ENCODE data around the gene ADAMTSL4.

The ADAMTSL4 gene

GRCh38 chr1:150548632-150549495 lies at the start of gene ADAMTSL4:
TSS of gene ADAMTSL4 (plus strand) at chr1:150549408. CDS start at chr1:150552289, 2,881 bp downstream.
- Mint-ChIP-seq H3K4me1 (peaks cover 35% of the 10 kb centered on the region), H3K9me3 (no peaks in the 10 kb centered on the region), H3K27ac (no peak within 1 kb of the TSS), H3K4me3 (peak within 1 kb of the TSS; percentile 74), H3K27me3 (peaks cover 78% of the 10 kb centered on the region), H3K36me3 (no peaks in the 10 kb centered on the region)
- peak; percentile 58 for DNase-seq
- CTCF ChIA-PET, result interaction anchor here (0.6 to 1.2 kb wide), 3 partner anchors 12 to 432 kb away, joined by 3 to 6 read pairs (median 3); partner anchors contain the start of gene MCL1

- Mint-ChIP-seq H3K9me3 (no peaks in the 10 kb centered on the region), H3K27ac (no peak overlapping the region), H3K27me3 (no peaks in the 10 kb centered on the region), H3K4me1 (peaks cover 9% of the 10 kb centered on the region), H3K4me3 (no peak overlapping the region), H3K36me3 (peaks cover 31% of the 10 kb centered on the region)
- DNase-seq, result no peak
- CTCF ChIA-PET, result no interaction called here
These were observed 43.8 kb upstream of the ADAMTSL4 start for GRCh38 chr1:150505431-150505830.

- no peak for DNase-seq
- Mint-ChIP-seq H3K27me3 (no peaks in the 10 kb centered on the region), H3K36me3 (peaks cover 25% of the 10 kb centered on the region), H3K4me3 (no peak within 1 kb of the TSS), H3K4me1 (peaks cover 9% of the 10 kb centered on the region), H3K9me3 (no peaks in the 10 kb centered on the region), H3K27ac (no peak within 1 kb of the TSS)
- CTCF ChIA-PET, result no interaction called here
These were observed 41.0 kb upstream of the ADAMTSL4 start, which contains the start of gene ECM1 for GRCh38 chr1:150507912-150508864. TSS of gene ECM1 (plus strand) at chr1:150508109. CDS start at chr1:150508210, 101 bp downstream.

- no peaks in the 10 kb centered on the region for H3K9me3 Mint-ChIP-seq
- no peak overlapping the region for H3K27ac Mint-ChIP-seq
- CTCF ChIA-PET, result interaction anchor here (1.0 kb wide), 1 partner anchor 20 kb away, joined by 3 read pairs; no protein-coding TSS in a partner anchor
- H3K36me3 Mint-ChIP-seq, result peaks cover 23% of the 10 kb centered on the region
- DNase-seq, result no peak
- no peak overlapping the region for H3K4me3 Mint-ChIP-seq
- H3K27me3 Mint-ChIP-seq, result no peaks in the 10 kb centered on the region
- peaks cover 13% of the 10 kb centered on the region for H3K4me1 Mint-ChIP-seq
These were observed 40.2 kb upstream of the ADAMTSL4 start for GRCh38 chr1:150508982-150509381.

GRCh38 chr1:150511551-150511950 lies 37.7 kb upstream of the ADAMTSL4 start:
- CTCF ChIA-PET, result no interaction called here
- no peak overlapping the region for H3K4me3 Mint-ChIP-seq
- H3K9me3 Mint-ChIP-seq, result no peaks in the 10 kb centered on the region
- peaks cover 4% of the 10 kb centered on the region for H3K27me3 Mint-ChIP-seq
- no peak overlapping the region for H3K27ac Mint-ChIP-seq
- peaks cover 34% of the 10 kb centered on the region for H3K4me1 Mint-ChIP-seq
- peaks cover 9% of the 10 kb centered on the region for H3K36me3 Mint-ChIP-seq
- DNase-seq, result no peak

GRCh38 chr1:150511985-150512660 lies 37.1 kb upstream of the ADAMTSL4 start:
- peaks cover 4% of the 10 kb centered on the region for H3K27me3 Mint-ChIP-seq
- no peak for DNase-seq
- H3K36me3 Mint-ChIP-seq, result peaks cover 4% of the 10 kb centered on the region
- H3K27ac Mint-ChIP-seq, result no peak overlapping the region
- H3K4me1 Mint-ChIP-seq, result peaks cover 38% of the 10 kb centered on the region
- no peak overlapping the region for H3K4me3 Mint-ChIP-seq
- CTCF ChIA-PET, result no interaction called here
- H3K9me3 Mint-ChIP-seq, result no peaks in the 10 kb centered on the region

GRCh38 chr1:150512846-150513245 lies 36.4 kb upstream of the ADAMTSL4 start:
- CTCF ChIA-PET, result no interaction called here

GRCh38 chr1:150513351-150513791 lies 35.8 kb upstream of the ADAMTSL4 start:
- CTCF ChIA-PET, result interaction anchor here (0.6 to 1.0 kb wide), 4 partner anchors 43 to 483 kb away, joined by 3 to 6 read pairs (median 3); no protein-coding TSS in a partner anchor
- no peaks in the 10 kb centered on the region for H3K9me3 Mint-ChIP-seq
- H3K27me3 Mint-ChIP-seq, result peaks cover 4% of the 10 kb centered on the region
- no peak overlapping the region for H3K27ac Mint-ChIP-seq
- H3K4me1 Mint-ChIP-seq, result peaks cover 33% of the 10 kb centered on the region
- no peaks in the 10 kb centered on the region for H3K36me3 Mint-ChIP-seq
- DNase-seq, result no peak
- H3K4me3 Mint-ChIP-seq, result no peak overlapping the region

More at GRCh38 chr1:150512846-150513245, 36.4 kb upstream of the ADAMTSL4 start:
- no peak overlapping the region for H3K4me3 Mint-ChIP-seq
- peaks cover under 1% of the 10 kb centered on the region for H3K36me3 Mint-ChIP-seq
- DNase-seq, result no peak
- peaks cover 4% of the 10 kb centered on the region for H3K27me3 Mint-ChIP-seq
- H3K9me3 Mint-ChIP-seq, result no peaks in the 10 kb centered on the region
- no peak overlapping the region for H3K27ac Mint-ChIP-seq
- H3K4me1 Mint-ChIP-seq, result peaks cover 38% of the 10 kb centered on the region

- H3K9me3 Mint-ChIP-seq, result no peaks in the 10 kb centered on the region
- H3K4me1 Mint-ChIP-seq, result peaks cover 33% of the 10 kb centered on the region
- CTCF ChIA-PET, result interaction anchor here (0.8 to 3.6 kb wide), 4 partner anchors 18 to 482 kb away, joined by 3 to 24 read pairs (median 4); no protein-coding TSS in a partner anchor
- H3K36me3 Mint-ChIP-seq, result no peaks in the 10 kb centered on the region
- peak overlapping the region; percentile 85 for H3K4me3 Mint-ChIP-seq
- DNase-seq, result no peak
- no peak overlapping the region for H3K27ac Mint-ChIP-seq
- H3K27me3 Mint-ChIP-seq, result peaks cover 4% of the 10 kb centered on the region
These were observed 34.9 kb upstream of the ADAMTSL4 start for GRCh38 chr1:150514260-150514659.

- H3K4me3 Mint-ChIP-seq, result peak overlapping the region; percentile 85
- DNase-seq, result no peak
- peak overlapping the region; percentile 83 for H3K27ac Mint-ChIP-seq
- peaks cover 33% of the 10 kb centered on the region for H3K4me1 Mint-ChIP-seq
- CTCF ChIA-PET, result interaction anchor here (0.6 to 3.6 kb wide), 3 partner anchors 17 to 259 kb away, joined by 3 to 24 read pairs (median 18); partner anchors contain the start of gene CA14
- no peaks in the 10 kb centered on the region for H3K36me3 Mint-ChIP-seq
- no peaks in the 10 kb centered on the region for H3K9me3 Mint-ChIP-seq
- H3K27me3 Mint-ChIP-seq, result peaks cover 4% of the 10 kb centered on the region
These were observed 34.3 kb upstream of the ADAMTSL4 start for GRCh38 chr1:150514913-150515327.

- peaks cover 33% of the 10 kb centered on the region for H3K4me1 Mint-ChIP-seq
- peak; percentile 94 for DNase-seq
- H3K36me3 Mint-ChIP-seq, result no peaks in the 10 kb centered on the region
- no peaks in the 10 kb centered on the region for H3K9me3 Mint-ChIP-seq
- peak within 1 kb of the TSS; percentile 85 for H3K4me3 Mint-ChIP-seq
- peaks cover 4% of the 10 kb centered on the region for H3K27me3 Mint-ChIP-seq
- CTCF ChIA-PET, result interaction anchor here (0.6 to 3.6 kb wide), 7 partner anchors 14 to 480 kb away, joined by 3 to 24 read pairs (median 3); partner anchors contain the start of gene CA14
- peak within 1 kb of the TSS; percentile 83 for H3K27ac Mint-ChIP-seq
These were observed 33.7 kb upstream of the ADAMTSL4 start, which contains the start of gene FALEC for GRCh38 chr1:150515328-150516049. TSS of gene FALEC (plus strand) at chr1:150515752.

GRCh38 chr1:150516050-150516591 lies 33.1 kb upstream of the ADAMTSL4 start:
- no peaks in the 10 kb centered on the region for H3K9me3 Mint-ChIP-seq

More at GRCh38 chr1:150516050-150516591, 33.1 kb upstream of the ADAMTSL4 start:
- peak overlapping the region; percentile 85 for H3K4me3 Mint-ChIP-seq
- H3K4me1 Mint-ChIP-seq, result peaks cover 33% of the 10 kb centered on the region
- peak; percentile 30 for DNase-seq
- H3K27me3 Mint-ChIP-seq, result peaks cover 4% of the 10 kb centered on the region
- CTCF ChIA-PET, result interaction anchor here (0.6 to 3.6 kb wide), 9 partner anchors 12 to 479 kb away, joined by 3 to 24 read pairs (median 4); partner anchors contain the start of gene CA14
- H3K27ac Mint-ChIP-seq, result peak overlapping the region; percentile 61
- H3K36me3 Mint-ChIP-seq, result no peaks in the 10 kb centered on the region

Data from activated naive CD4-positive, alpha-beta T cell treated with anti-CD3 and anti-CD28 coated beads, Interleukin-2, amount 10 ng/mL, durations not matched to agents 7 days and 5 days (primary cell).